ENCODE measurements around the gene PLCL1.

The PLCL1 gene

GRCh38 chr2:197852108-197852507 is 47.7 kb downstream of the PLCL1 start:
- DNase-seq (ENCODE audit: low read depth in 1 of 2, low spot score in 1 of 2): no peak

GRCh38 chr2:197853549-197853948 is 49.2 kb downstream of the PLCL1 start:
- DNase-seq (ENCODE audit: low read depth in 1 of 2, low spot score in 1 of 2): no peak

- DNase-seq (ENCODE audit: low read depth in 1 of 2, low spot score in 1 of 2): no peak
Measured at GRCh38 chr2:197857476-197858107, 53.2 kb downstream of the PLCL1 start.

GRCh38 chr2:197858607-197859140 is 54.3 kb downstream of the PLCL1 start:
- DNase-seq (ENCODE audit: low read depth in 1 of 2, low spot score in 1 of 2): no peak

- no peak for DNase-seq (ENCODE audit: low read depth in 1 of 2, low spot score in 1 of 2)
Measured at GRCh38 chr2:197862246-197862955, 58.0 kb downstream of the PLCL1 start.

GRCh38 chr2:197863744-197864143 is 59.4 kb downstream of the PLCL1 start:
- DNase-seq (ENCODE audit: low read depth in 1 of 2, low spot score in 1 of 2): no peak

- DNase-seq (ENCODE audit: low read depth in 1 of 2, low spot score in 1 of 2): no peak
Measured at GRCh38 chr2:197866455-197866854, 62.1 kb downstream of the PLCL1 start.

GRCh38 chr2:197867033-197867432 is 62.6 kb downstream of the PLCL1 start:
- DNase-seq (ENCODE audit: low read depth in 1 of 2, low spot score in 1 of 2): no peak

GRCh38 chr2:197867624-197868023 is 63.2 kb downstream of the PLCL1 start:
- no peak for DNase-seq (ENCODE audit: low read depth in 1 of 2, low spot score in 1 of 2)

- DNase-seq (ENCODE audit: low read depth in 1 of 2, low spot score in 1 of 2): no peak
Measured at GRCh38 chr2:197868206-197868605, 63.8 kb downstream of the PLCL1 start.

GRCh38 chr2:197869041-197869440 is 64.6 kb downstream of the PLCL1 start:
- DNase-seq (ENCODE audit: low read depth in 1 of 2, low spot score in 1 of 2): no peak

GRCh38 chr2:197869501-197870111 is 65.2 kb downstream of the PLCL1 start:
- DNase-seq (ENCODE audit: low read depth in 1 of 2, low spot score in 1 of 2): no peak

- DNase-seq (ENCODE audit: low read depth in 1 of 2, low spot score in 1 of 2): no peak
Measured at GRCh38 chr2:197870137-197870536, 65.7 kb downstream of the PLCL1 start.

- DNase-seq (ENCODE audit: low read depth in 1 of 2, low spot score in 1 of 2): no peak
Measured at GRCh38 chr2:197871780-197872456, 67.5 kb downstream of the PLCL1 start.

GRCh38 chr2:197873293-197873701 is 68.9 kb downstream of the PLCL1 start:
- no peak for DNase-seq (ENCODE audit: low read depth in 1 of 2, low spot score in 1 of 2)

GRCh38 chr2:197875763-197876162 is 71.4 kb downstream of the PLCL1 start:
- no peak for DNase-seq (ENCODE audit: low read depth in 1 of 2, low spot score in 1 of 2)

- DNase-seq (ENCODE audit: low read depth in 1 of 2, low spot score in 1 of 2): no peak
Measured at GRCh38 chr2:197876524-197876923, 72.1 kb downstream of the PLCL1 start.

- no peak for DNase-seq (ENCODE audit: low read depth in 1 of 2, low spot score in 1 of 2)
Measured at GRCh38 chr2:197877038-197877437, 72.6 kb downstream of the PLCL1 start.

GRCh38 chr2:197878792-197879191 is 74.4 kb downstream of the PLCL1 start:
- DNase-seq (ENCODE audit: low read depth in 1 of 2, low spot score in 1 of 2): no peak

- DNase-seq (ENCODE audit: low read depth in 1 of 2, low spot score in 1 of 2): no peak
Measured at GRCh38 chr2:197879812-197880408, 75.5 kb downstream of the PLCL1 start.

GRCh38 chr2:197883354-197884032 is 79.1 kb downstream of the PLCL1 start:
- no peak for DNase-seq (ENCODE audit: low read depth in 1 of 2, low spot score in 1 of 2)
